Aorta (tissue), 5 donors: Measurements from ENCODE around the gene EMP3. TPM values are rescaled to one million over a fixed set of nuclear protein-coding genes. Genes with fewer than 3 reads are reported as not detected.

Experiments used
- ATAC-seq: fragments of 200-7000 bp; cut with Tn5 transposase; one replicate; pipeline ENCODE4 v1.9.1; 2022; ENCODE audit warnings: moderate library complexity; ENCODE audit not compliant: low FRiP score
- DNase-seq, 2 donors: peaks; one replicate each; pipeline ENCODE4 v3.0.0-alpha.2; 2020
- H3K27ac ChIP-seq, 2 donors: one replicate each; pipeline ENCODE4 v1.5.1; 2013; ENCODE audit warnings: low read length in 2 of 2, mild to moderate bottlenecking in 2 of 2, moderate library complexity in 2 of 2, control low read depth in 1 of 2, inconsistent platforms in 1 of 2, low read depth in 1 of 2
- H3K27me3 ChIP-seq, 2 donors: one replicate each; pipeline ENCODE4 v1.6.1; 2013; ENCODE audit warnings: control low read depth in 1 of 2, low read length in 1 of 2, mild to moderate bottlenecking in 1 of 2, moderate library complexity in 1 of 2; ENCODE audit not compliant: insufficient read depth in 2 of 2, control insufficient read depth in 1 of 2
- H3K36me3 ChIP-seq, 2 donors: one replicate each; pipeline ENCODE4 v1.6.1; 2013; ENCODE audit warnings: control low read depth in 1 of 2, low read length in 1 of 2, mild to moderate bottlenecking in 1 of 2; ENCODE audit not compliant: insufficient read depth in 2 of 2, control insufficient read depth in 1 of 2
- H3K4me1 ChIP-seq, 2 donors: one replicate each; pipeline ENCODE4 v1.6.1; 2013; ENCODE audit warnings: low read length in 2 of 2, control low read depth in 1 of 2, mild to moderate bottlenecking in 1 of 2, moderate library complexity in 1 of 2; ENCODE audit not compliant: insufficient read depth in 2 of 2, control insufficient read depth in 1 of 2
- H3K4me3 ChIP-seq, 2 donors: one replicate each; pipeline ENCODE4 v1.5.1; 2013; ENCODE audit warnings: low read length in 2 of 2, control low read depth in 1 of 2, mild to moderate bottlenecking in 1 of 2
- H3K9me3 ChIP-seq: one replicate; pipeline ENCODE4 v1.6.1; 2013; ENCODE audit warnings: mild to moderate bottlenecking, low read length; ENCODE audit not compliant: control insufficient read depth
- WGBS, 2 donors: extraction: QIAGEN DNeasy Blood & Tissue Kit; methylation state at CpG; one replicate each; pipeline ENCODE4 v1.1.7; 2013; 5-methylcytosine and 5-hydroxymethylcytosine counted together
- intact Hi-C, 2 donors: fragments of 100-400 bp; cut with DNase I; formaldehyde crosslinking; loops; one replicate each; pipeline versions ENCODE4 v1.14.2 to v1.15.0; 2022
- polyA plus RNA-seq, 2 donors: library from polyadenylated mRNA; stranded (reverse); fragments of 200-250 nt; gene quantifications; one replicate each; pipeline ENCODE4 v1.2.3, GENCODE V29; 2013
- total RNA-seq, 2 donors: library from RNA; stranded (reverse); fragmentation: NEBNext Ultra II Directional; extraction: Animal tissue kit (Norgen Biotek cat#: 25700); gene quantifications; one replicate each; pipeline ENCODE4 v1.2.1, GENCODE V29; 2021
- donor health status: healthy with polysubstance abuse.
- donor health status: Bipolar disorder and iron deficiency.
- donor health status: DM: no; HTN: no; CAD: no.
- donor health status: DM: no; HTN: no; CAD: no.
- donor health status: DM: yes; HTN: yes; CAD: no.

The EMP3 gene
- total and polyA plus RNA-seq, 4 donors = 107 to 151 (median 129) TPM

DNA sequence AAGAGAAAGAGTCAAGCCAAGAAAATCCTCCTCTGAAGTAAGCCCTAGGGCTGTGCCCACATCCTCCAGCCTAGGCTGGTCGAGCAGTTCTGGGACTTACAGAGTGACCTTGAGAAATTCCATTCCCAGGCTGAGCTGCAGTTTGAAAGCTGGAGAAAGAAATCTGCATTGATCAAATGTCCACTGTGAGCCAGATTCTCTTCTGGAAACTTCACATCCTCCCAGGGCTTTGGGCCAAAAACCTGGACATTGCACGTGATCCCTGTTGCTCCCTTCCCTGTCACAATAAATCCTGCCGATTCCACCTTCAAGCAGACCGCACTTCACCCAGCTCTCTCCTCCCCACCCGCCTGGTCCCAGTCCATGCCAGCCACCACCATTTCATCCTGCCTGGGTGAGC lies 22.7 kb downstream of the EMP3 start:
- Histone ChIP-seq H3K4me1 (no peaks in the 10 kb centered on the region), H3K27me3 (no peaks in the 10 kb centered on the region), H3K36me3 (no peaks in the 10 kb centered on the region), H3K4me3 (no peak overlapping the region), H3K9me3 (no peaks in the 10 kb centered on the region), H3K27ac (no peak overlapping the region)
- DNase-seq = no peak
- WGBS, 2 donors = 78 to 79% methylated on average over 5 of the region's 5 CpGs
- intact Hi-C loops = no loop called here
- ATAC-seq = no peak

DNA sequence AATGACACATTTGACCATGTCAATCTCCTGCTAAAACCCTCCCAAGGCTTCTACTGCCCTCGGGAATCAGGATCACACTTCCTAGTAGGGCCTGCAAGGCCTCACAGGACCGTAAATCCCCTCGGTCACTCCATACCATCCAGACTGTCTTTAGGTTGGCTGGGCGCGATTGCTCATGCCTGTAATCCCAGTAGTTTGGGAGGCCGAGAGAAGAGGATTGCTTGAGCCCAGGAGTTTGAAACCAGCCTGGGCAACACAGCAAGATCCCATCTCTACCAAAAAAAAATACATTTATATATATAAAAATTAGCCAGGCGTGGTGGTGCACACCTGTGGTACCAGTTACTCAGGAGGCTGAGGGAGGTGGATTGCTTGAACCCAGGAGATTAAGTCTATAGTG lies 23.4 kb downstream of the EMP3 start:
- Histone ChIP-seq H3K27me3 (no peaks in the 10 kb centered on the region), H3K27ac (no peak overlapping the region), H3K9me3 (no peaks in the 10 kb centered on the region), H3K4me3 (no peak overlapping the region), H3K4me1 (no peaks in the 10 kb centered on the region), H3K36me3 (no peaks in the 10 kb centered on the region)
- intact Hi-C loops = no loop called here
- 91 to 93% methylated on average over 7 of the region's 7 CpGs for WGBS, 2 donors
- ATAC-seq (no peak), DNase-seq (no peak)

DNA sequence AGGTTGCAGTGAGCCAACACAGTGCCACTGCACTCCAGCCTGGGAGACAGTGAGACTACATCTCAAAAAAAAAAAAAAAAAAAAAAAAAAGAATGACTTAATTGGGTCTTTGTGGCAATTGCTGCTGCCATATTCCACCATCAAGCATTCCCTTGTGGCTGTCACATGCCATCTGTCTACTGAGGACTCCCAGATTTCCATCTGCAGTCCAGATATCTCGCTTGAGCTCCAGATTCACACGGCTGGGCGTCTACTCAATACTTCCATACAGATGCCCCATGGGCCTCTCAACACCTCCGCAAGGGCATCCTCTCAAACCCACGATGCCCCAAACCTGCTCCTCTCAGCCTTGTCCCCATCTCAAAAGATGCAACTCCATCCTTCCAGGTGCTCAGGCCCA lies 25.5 kb downstream of the EMP3 start:
- Histone ChIP-seq H3K4me1 (no peaks in the 10 kb centered on the region), H3K4me3 (no peak overlapping the region), H3K27me3 (no peaks in the 10 kb centered on the region), H3K36me3 (no peaks in the 10 kb centered on the region), H3K27ac (no peak overlapping the region), H3K9me3 (no peaks in the 10 kb centered on the region)
- DNase-seq (no peak), ATAC-seq (no peak)
- WGBS, 2 donors = 92 to 93% methylated on average over 5 of the region's 5 CpGs
- intact Hi-C loops = no loop called here

DNA sequence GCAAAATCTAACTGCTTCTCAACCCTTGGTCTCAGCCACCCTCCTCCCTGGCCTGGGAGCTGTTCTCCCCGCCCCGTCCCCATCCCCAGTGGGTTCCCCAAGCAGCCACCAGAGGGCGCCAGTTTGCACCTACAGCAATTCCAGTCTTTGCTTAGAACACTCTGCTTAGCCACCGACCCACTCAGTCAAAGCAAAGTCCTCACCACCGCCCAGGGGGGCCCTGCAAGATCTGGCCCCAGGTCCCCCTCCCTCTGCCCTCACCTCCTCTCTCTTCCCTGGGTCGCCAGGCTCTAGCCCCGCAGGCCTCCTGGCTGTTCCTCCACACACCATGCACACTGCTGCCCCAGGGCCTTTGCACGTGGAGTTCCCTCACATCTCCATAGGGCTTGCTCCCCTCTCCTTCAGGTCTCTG lies 26.0 kb downstream of the EMP3 start:
- Histone ChIP-seq H3K36me3 (no peaks in the 10 kb centered on the region), H3K4me3 (no peak overlapping the region), H3K27me3 (no peaks in the 10 kb centered on the region), H3K4me1 (no peaks in the 10 kb centered on the region), H3K27ac (no peak overlapping the region), H3K9me3 (no peaks in the 10 kb centered on the region)
- 42 to 56% methylated on average over 8 of the region's 8 CpGs for WGBS, 2 donors
- DNase-seq (peak; percentile 76 to 90), ATAC-seq (no peak)
- intact Hi-C loops = no loop called here

DNA sequence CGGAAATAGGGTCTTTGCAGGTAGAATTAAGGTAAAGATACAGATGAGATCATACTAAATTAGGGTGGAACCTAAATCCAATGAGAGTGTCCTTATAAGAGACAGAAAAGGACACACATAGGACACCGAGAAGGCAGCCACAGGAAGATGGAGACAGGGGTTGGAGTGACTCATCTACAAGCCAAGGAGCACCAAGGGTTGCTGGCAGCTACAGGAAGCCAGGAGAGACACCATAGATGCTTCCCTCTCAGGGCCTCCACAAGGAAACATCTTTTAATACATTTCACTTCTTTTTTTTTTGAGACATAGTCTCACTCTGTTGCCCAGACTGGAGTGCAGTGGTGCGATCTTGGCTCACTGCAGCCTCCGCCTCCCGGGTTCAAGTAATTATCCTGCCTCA lies 28.3 kb downstream of the EMP3 start:
- WGBS, 2 donors = 91 to 94% methylated on average over 4 to 5 of the region's 5 CpGs
- H3K27ac ChIP-seq = no peak overlapping the region
- no peaks in the 10 kb centered on the region for H3K36me3 ChIP-seq
- DNase-seq = no peak
- H3K27me3 ChIP-seq = no peaks in the 10 kb centered on the region
- no peak overlapping the region for H3K4me3 ChIP-seq
- no peaks in the 10 kb centered on the region for H3K9me3 ChIP-seq
- H3K4me1 ChIP-seq = no peaks in the 10 kb centered on the region
- intact Hi-C loops = no loop called here
- ATAC-seq = no peak

DNA sequence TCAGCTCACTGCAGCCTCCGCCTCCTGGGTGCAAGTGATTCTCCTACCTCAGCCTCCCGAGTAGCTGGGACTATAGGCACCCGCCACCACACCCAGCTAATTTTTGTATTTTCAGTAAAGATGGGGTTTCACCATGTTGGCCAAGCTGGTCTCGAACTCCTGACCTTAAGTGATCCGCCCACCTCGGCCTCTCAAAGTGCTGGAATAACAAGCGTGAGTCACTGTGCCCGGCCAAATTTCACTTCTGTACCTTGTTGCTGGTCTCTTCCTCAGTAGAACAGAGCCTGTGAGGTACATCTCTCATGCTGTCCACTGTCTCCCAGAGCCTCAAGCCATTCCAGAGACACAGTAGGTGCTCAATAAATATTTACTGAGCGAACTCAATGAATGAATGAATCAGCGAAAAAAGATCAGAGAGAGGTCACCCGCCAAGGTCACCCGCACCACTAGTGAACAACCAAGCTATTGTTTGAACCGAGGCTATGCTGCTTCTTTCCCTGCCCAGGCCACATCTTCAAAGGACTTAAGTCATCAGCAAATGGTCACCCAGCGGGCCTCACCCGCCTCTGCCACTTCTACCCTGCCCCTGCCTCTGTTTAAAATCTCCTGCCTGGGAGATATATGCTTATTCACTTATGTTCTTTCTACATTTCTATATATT lies 29.1 kb downstream of the EMP3 start:
- no peaks in the 10 kb centered on the region for H3K4me1 ChIP-seq
- H3K27ac ChIP-seq = no peak overlapping the region
- no peak for ATAC-seq
- H3K9me3 ChIP-seq = no peaks in the 10 kb centered on the region
- no peaks in the 10 kb centered on the region for H3K27me3 ChIP-seq
- H3K4me3 ChIP-seq = no peak overlapping the region
- no peaks in the 10 kb centered on the region for H3K36me3 ChIP-seq
- 85 to 90% methylated on average over 15 of the region's 15 CpGs for WGBS, 2 donors
- DNase-seq = no peak
- intact Hi-C loops = no loop called here

DNA sequence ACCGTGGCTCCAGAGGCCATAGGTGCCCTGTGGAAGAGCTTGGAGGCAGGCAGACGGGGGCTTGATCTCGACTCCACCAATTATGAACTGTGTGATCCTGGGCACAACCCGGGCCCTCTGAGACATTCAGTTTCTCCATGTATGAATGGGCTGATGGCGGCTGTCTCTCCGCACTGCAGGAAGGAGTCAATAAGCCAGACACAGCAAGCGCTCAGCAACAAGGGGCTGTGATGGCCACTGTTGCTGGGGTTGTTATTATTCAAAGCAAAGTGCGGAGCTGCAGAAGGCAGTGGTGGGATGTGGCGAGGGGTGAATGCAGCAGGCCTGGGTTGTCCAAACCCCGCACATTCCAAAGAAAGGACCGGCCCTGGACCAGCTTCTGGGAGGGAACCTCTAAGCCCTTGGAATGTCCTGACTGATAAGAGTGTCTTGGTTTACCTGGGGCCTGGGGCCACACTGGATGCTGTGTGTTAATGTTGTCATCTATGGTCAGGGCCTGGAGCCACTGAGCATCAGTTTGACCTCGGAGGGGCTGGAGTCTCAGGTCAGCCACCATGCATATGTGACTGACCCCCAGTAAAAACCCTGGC lies 30.1 kb downstream of the EMP3 start:
- no peaks in the 10 kb centered on the region for H3K4me1 ChIP-seq
- ATAC-seq (no peak), DNase-seq (no peak)
- 80 to 83% methylated on average over 12 of the region's 12 CpGs for WGBS, 2 donors
- no peak overlapping the region for H3K4me3 ChIP-seq
- H3K36me3 ChIP-seq = no peaks in the 10 kb centered on the region
- intact Hi-C loops = no loop called here
- no peaks in the 10 kb centered on the region for H3K27me3 ChIP-seq
- H3K27ac ChIP-seq = no peak overlapping the region
- H3K9me3 ChIP-seq = no peaks in the 10 kb centered on the region

DNA sequence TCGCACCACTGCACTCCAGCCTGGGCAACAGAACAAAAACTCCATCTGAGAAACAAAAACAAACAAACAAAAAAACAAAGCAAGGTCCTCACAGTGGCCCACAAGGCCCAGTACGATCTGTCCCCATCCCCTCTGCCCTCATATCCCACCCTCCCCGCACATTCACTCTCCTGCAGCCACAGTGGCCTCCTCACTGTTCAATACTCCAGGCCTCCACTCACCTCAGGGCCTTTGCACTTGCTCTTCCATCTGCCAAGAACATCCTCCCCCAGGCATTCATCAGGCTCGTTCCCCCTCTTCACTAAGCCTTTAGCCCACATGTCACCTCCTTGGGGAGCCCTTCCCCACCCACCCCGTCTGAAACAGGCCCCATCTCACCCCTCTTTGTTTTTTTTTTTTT lies 33.8 kb downstream of the EMP3 start:
- DNase-seq = no peak
- H3K4me1 ChIP-seq = no peaks in the 10 kb centered on the region
- WGBS, 2 donors = 93 to 96% methylated on average over 5 of the region's 5 CpGs
- intact Hi-C loops = no loop called here
- H3K4me3 ChIP-seq = no peak overlapping the region
- H3K27ac ChIP-seq = no peak overlapping the region
- no peak for ATAC-seq
- H3K36me3 ChIP-seq = no peaks in the 10 kb centered on the region
- no peaks in the 10 kb centered on the region for H3K27me3 ChIP-seq
- no peaks in the 10 kb centered on the region for H3K9me3 ChIP-seq

DNA sequence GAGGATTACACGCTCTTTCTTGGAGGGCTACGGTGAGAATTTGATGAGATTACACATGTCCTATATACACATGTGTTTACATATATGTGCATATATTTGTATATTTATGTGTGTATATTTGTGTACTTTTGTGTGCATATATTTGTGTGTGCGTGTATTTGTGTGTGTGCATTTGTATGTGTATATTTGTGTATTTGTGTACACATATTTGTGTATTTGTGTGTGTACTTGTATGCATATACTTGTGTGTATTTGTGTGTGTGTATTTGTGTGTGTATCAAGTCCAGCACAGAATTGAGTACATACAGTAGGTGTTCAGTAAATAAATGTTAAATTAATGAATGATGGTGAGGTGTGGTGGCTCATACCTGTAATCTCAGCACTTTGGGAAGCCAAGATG lies 36.6 kb downstream of the EMP3 start:
- Histone ChIP-seq H3K4me1 (no peaks in the 10 kb centered on the region), H3K27me3 (no peaks in the 10 kb centered on the region), H3K9me3 (no peaks in the 10 kb centered on the region), H3K27ac (no peak overlapping the region), H3K36me3 (no peaks in the 10 kb centered on the region), H3K4me3 (no peak overlapping the region)
- DNase-seq (no peak), ATAC-seq (no peak)
- intact Hi-C loops = loop anchor here in 1 of 2 donors (5.0 kb wide), 1 partner anchor 40 kb away; a partner anchor contains a TSS
- 92 to 96% methylated on average over 3 of the region's 3 CpGs for WGBS, 2 donors
